GM18951 (cell line): ENCODE data around the gene GLP2R.

ENCODE experiments used
- POLR2A ChIP-seq: IDR thresholded peaks from 4 replicates; pipeline ENCODE4 v1.6.1; 2011; ENCODE audit warnings: mild to moderate bottlenecking; ENCODE audit not compliant: insufficient read length, insufficient read depth; ENCODE audit errors: extremely low read depth
- in situ Hi-C: fragments of 300-500 bp; cut with MboI; formaldehyde crosslinking; loops from one replicate; pipeline ENCODE4 v1.12.0; 2022; ENCODE audit warnings: low sequenced_read_pairs, mixed read lengths, inconsistent platforms; ENCODE audit not compliant: unreplicated experiment

GLP2R gene

DNA sequence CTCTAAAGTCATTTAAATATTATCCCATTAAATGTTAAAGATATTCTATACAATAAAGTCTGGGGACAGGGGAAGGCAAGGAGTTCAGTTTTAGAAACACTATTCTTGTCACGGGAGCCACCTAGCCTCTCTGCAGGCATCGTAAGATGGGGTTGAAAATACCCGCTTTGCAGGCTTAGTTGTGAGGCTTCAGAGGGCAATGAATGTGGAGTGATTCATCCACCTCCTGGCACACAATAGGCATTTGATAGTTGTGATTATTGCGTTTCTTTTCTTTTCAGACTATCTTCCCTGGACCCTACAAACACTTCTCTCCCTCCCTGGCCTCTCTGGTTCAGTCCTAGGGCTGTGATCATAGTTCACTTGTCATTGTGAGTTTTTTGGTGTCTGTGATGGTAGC, 19.6 kb downstream of the GLP2R start:
- in situ Hi-C loops = no loop called here
- TF ChIP-seq POLR2A = no peak

DNA sequence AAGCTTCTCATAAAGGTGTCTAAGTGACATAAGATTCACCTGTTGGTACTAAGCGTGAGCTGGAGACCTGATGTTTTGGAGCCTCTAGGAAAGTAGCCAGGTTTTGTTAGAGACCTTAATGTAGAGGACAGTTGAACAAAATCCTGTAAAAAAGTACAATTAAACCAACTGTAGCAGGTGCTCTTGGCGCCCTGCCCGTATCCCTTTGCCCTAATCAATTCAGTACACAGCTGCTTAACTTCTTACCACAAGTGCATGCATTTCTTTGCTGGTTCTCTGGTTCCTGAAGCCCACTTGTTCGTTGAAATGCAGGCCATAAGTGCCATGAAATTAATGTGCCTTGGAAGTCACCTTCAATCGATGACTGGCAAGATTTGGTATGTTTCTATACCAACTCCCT, 24.4 kb downstream of the GLP2R start:
- no peak for TF ChIP-seq POLR2A
- in situ Hi-C loops = no loop called here

DNA sequence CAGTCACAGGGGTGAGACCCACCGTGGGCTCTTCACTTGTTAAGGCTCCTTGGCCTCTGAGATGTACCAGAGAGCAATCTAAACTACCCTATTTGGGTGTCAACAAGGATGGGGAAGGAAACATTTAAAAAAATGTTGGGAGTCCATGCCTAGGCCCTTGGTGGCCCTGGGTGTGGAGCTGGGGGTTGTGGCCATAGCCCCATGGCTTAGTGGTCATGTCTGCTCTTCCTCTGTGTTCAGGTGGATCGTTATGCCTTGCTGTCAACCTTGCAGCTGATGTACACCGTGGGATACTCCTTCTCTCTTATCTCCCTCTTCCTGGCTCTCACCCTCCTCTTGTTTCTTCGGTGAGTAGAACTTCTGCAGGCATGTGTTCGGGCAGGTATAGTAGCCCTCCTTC, 28.5 kb downstream of the GLP2R start:
- in situ Hi-C loops = no loop called here
- no peak for TF ChIP-seq POLR2A

DNA sequence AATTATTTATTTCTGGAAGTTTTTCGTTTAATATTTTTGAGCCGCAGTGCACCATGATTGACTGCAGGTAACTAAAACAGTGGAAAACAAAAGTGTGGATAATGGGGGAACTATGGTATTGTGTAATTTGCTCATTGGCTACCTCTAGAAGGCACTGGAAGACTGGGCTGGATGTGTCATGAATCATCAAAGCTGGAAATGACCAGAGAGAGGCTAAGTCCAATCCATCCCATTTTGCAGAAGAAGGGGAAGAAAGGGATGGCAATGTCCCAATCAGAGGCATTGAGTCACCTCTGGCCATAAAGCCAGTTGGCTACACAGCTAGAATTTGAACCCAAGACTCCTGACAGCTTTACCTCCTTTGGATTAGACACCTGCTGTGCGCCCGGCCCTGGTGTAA, 29.3 kb downstream of the GLP2R start:
- in situ Hi-C loops = no loop called here

DNA sequence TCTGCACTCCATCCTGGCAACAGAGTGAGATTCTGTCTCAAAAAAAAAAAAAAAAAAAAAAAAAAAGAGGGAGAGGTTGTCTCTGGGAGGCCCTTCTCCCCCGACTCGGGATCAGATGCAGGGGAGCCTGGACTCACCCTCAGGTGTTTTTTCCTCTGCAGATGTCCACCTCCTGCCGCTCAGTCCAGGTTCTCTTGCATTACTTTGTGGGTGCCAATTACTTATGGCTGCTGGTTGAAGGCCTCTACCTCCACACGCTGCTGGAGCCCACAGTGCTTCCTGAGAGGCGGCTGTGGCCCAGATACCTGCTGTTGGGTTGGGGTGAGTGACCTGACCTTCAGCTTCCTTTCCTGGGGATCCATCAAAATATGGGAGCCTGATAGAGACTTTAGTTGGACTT, 34.1 kb downstream of the GLP2R start:
- no peak for TF ChIP-seq POLR2A
- in situ Hi-C loops = no loop called here

More for the DNA sequence above, 29.3 kb downstream of the GLP2R start:
- no peak for TF ChIP-seq POLR2A

DNA sequence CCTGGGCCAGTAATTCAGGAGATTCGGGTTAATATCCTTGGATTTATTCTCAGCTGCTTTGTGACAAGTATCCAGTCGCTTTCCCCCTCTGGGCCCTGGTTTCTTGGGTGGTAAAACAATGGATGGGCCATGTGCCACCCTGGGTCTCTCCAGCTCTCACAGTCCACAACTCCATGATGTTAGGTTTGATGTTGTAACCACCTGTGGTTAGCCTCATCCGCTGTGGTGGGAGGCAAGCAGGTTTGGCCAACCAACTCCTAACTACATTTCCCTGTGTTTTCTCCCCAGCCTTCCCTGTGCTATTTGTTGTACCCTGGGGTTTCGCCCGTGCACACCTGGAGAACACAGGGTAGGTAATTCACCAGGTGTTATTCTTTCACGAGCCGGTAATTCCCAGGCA, 35.1 kb downstream of the GLP2R start:
- in situ Hi-C loops = no loop called here
- TF ChIP-seq POLR2A = no peak

DNA sequence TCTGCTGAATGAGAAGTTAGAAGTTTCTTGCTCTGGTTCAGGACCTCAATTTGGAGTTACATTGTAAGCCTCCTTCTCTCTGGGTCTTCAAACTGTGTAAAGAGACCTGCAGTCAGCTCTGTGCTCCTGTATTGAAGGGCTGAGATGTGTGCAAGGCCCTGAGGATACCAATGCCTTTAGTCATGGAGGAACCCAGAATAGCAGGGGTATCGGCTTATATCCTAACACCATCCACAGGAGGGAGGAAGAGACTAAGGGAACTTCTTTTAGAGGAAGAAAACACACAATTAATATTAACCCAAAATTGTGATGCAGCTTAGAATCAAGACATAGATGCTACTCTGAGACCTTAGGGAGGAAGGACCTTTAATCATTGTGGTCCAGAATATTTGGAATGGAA, 36.5 kb downstream of the GLP2R start:
- in situ Hi-C loops = no loop called here
- TF ChIP-seq POLR2A = no peak

DNA sequence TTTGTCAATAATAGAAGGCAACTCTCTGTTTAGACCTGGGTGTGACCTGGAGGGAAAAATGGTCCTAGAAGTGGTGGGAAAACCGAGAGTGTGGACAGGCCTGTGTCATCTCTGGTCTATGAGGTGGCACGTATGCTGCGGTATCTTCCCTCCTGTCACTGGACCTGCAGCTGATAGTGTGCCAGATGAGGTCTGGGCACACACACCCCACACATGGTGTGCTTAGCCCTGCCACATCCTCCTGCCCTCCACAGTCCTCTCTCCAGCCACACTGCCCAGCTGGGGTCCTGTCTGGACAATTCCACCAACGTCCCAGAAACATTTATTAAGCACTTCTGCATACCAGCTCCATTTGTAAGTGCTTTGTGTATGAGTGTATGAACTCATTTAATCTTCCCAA, 37.2 kb downstream of the GLP2R start:
- in situ Hi-C loops = no loop called here
- no peak for TF ChIP-seq POLR2A

DNA sequence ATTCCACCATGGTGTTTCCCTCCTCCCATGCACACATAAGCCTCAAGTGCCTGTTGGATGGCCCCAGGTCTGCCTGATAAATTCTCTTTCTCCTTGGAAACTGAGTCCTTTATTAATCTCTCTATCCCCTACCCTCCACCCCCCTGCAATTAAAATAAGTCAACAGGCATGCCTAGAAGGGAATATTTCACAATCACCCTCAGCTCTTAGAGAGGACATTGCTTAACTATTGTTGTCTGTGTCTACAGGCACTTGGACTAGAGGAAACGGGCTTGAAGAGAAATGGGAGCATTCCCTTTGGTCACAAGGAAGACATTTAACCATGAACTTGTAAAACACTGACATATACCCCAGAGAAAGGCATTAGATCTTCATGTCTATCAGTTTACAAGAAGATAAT, 39.9 kb downstream of the GLP2R start:
- no peak for TF ChIP-seq POLR2A
- in situ Hi-C loops = no loop called here

DNA sequence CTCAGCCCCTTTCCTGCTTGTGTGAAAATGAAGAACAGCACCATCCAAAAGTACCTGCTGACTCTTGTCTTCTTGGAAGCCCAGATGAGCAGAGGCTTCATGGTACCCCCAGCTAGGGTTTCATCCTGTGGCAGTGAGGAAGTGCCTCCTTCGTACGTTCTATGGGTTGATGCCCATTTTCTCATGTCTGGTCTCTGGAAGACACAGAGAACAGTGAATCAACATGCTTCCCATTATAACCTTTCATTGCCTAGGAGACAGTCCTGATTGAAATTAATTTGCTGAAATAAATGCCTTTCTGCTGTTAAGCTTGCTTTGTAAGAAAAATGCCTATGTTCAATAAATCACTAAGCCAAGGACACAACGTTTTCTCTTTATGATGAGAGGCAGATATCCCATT, 42.8 kb downstream of the GLP2R start:
- TF ChIP-seq POLR2A = no peak
- in situ Hi-C loops = no loop called here

DNA sequence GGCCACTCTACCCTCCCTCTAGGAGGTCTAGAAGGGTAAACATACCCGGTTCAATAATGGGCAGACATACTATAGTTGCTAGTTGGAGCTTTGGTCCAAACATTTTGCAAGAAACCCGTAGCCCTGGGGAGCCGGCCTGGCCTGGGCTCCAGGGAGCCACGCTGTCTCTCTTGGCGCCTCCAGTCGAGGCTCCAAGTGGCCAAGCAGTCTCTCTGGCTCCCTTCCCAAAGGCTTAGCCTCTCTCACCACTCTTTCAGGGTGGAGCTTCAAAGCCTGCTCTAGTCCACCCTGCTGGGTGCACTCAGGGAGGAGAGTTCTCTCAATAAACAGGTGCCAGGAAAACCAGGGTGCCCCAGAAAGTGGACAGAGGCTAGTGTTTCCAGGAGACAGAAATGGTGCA, 47.1 kb downstream of the GLP2R start:
- in situ Hi-C loops = no loop called here
- no peak for TF ChIP-seq POLR2A

DNA sequence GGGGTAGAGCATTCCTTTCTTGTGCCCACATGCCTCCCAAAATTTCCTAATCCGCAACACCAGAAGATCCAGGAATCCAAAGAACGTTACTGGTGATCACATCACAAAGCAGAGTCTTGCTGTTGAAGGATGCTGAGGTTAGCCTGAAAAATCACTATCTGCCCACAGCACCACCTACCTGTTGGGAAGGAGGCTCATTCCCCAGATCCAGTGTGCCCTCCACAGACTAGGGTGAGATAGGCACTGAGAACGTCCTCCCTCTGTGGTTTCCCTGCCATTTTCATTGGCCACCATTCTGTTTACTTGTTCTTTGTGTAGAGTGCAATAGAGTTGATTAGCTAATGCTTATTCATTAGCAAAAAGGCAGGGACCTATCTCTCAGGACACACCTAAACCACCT, 49.0 kb downstream of the GLP2R start:
- in situ Hi-C loops = no loop called here
- TF ChIP-seq POLR2A = no peak

DNA sequence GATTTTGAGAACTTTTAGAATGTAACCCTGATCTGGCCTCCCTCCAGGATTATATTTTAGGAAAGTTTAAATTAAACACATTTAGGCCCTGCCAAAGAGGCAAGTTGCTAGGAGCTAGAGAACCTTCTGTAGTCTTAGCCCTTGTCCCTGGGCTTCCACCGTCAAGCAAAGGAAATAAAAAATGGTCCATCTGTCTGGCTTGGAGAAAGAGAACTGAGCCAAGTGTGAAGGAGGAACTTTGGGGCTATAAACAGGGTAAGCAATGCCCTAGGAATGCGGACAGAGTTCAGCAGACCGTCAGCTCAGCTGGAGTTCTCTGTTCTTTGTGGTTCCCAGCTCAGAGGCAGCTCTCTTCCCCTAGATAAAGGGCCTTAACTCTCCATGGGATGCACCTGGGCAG, 49.7 kb downstream of the GLP2R start:
- TF ChIP-seq POLR2A = no peak
- in situ Hi-C loops = no loop called here

DNA sequence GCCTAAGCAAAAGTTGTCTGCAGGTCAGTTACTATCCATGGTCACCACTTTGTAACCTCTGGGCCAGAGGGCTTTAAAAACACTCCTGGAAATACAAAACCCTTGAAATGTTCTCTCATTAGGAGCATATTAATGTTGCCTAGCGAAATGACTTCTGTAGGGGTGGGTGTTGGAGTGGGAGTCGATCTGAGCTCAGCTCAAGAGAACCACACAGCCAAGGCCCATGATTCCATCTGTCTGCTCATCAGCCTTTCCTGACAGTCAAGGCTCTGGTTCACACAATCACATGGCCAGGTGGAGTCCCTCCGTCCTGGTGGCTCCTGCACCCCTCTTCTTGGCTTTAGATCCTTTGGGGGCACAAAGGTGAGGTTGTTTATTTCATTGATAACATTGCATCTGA, 52.6 kb downstream of the GLP2R start:
- no peak for TF ChIP-seq POLR2A
- in situ Hi-C loops = no loop called here

DNA sequence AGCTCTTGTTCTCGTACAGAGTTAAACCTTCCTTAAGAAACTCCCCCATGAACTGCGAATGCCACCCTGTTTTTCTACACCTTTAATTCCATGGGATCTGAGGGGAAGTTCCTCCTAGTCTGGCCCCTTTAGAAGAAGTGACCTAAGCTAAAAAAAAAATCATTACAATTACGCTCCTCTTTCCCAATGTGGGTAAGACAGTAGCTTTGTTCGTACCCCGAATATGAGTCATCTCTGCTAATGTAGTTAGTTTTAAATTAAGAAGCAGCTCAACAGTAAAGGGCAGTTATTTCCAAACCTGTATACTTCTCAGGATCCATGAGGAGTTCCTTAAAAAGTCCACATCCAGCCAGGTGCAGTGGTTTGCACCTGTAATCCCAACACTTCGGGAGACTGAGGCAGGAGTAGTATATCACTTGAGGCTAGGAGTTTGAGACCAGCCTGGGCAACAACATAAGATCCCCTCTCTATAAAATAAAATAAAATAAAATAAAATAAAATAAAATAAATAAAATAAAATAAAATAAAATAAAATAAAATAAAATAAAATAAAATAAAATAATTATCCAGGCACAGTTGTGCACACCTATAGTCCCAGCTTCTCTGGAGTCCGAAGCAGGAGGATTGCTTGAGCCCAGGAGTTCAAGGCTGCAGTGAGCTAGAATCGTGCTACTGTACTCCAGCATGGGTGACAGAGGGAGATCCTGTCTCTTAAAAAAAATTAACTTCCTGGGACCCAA, 53.2 kb downstream of the GLP2R start:
- in situ Hi-C loops = no loop called here
- no peak for TF ChIP-seq POLR2A
